Right lobe of liver (tissue), 6 donors: ENCODE data around the gene AQP4. TPM values are rescaled to one million over a fixed set of nuclear protein-coding genes. Genes with fewer than 3 reads are reported as not detected.
A peak's percentile ranks its signal among the peaks of the same experiment; 100 is the strongest.

Source experiments
- ATAC-seq, 4 donors: fragments of 200-7000 bp; cut with Tn5 transposase; one replicate each; pipeline ENCODE4 v1.9.1; 2020; ENCODE audit warnings: mild to moderate bottlenecking in 4 of 4, moderate library complexity in 4 of 4
- DNase-seq, 3 donors: peaks; one replicate each; pipeline ENCODE4 v3.0.0-alpha.2; 2020
- H3K27ac ChIP-seq, 3 donors: fragments of 200-600 bp; one replicate each; pipeline ENCODE4 v1.8.0; 2022
- H3K27me3 ChIP-seq, 2 donors: fragments of 200-600 bp; one replicate each; pipeline ENCODE4 v1.8.0; 2022
- H3K36me3 ChIP-seq, 4 donors: fragments of 200-600 bp; sonication (generic) in 1 of 4; one replicate each; pipeline versions ENCODE4 v1.5.1 to v1.8.0; 2017 to 2022; ENCODE audit warnings: control low read depth in 1 of 4
- H3K4me1 ChIP-seq, 4 donors: fragments of 200-600 bp; sonication (generic) in 1 of 4; one replicate each; pipeline versions ENCODE4 v1.5.1 to v1.8.0; 2017 to 2022; ENCODE audit warnings: control low read depth in 1 of 4
- H3K4me3 ChIP-seq, 3 donors: fragments of 200-600 bp; one replicate each; pipeline ENCODE4 v1.8.0; 2022
- H3K9me3 ChIP-seq, 4 donors: fragments of 200-600 bp; sonication (generic) in 1 of 4; one replicate each; pipeline versions ENCODE4 v1.5.1 to v1.8.0; 2017 to 2022; ENCODE audit warnings: control low read depth in 1 of 4
- POLR2A ChIP-seq: fragments of 450-650 bp; IDR thresholded peaks from one replicate; pipeline ENCODE4 v1.6.1; 2017; ENCODE audit warnings: antibody characterized with exemption, mild to moderate bottlenecking
- WGBS: methylation state at CpG from one replicate; pipeline ENCODE4 v1.1.6; 2018; ENCODE audit warnings: low coverage, low lambda C conversion rate; ENCODE audit not compliant: insufficient coverage; ENCODE audit errors: missing lambda C conversion rate; 5-methylcytosine and 5-hydroxymethylcytosine counted together
- intact Hi-C, 2 donors: fragments of 100-400 bp; cut with DNase I; formaldehyde crosslinking; loops; one replicate each; pipeline versions ENCODE4 v1.11.2 to v1.14.1; 2022
- total RNA-seq, 6 experiments: library from RNA; depleted of rRNA in 2 of 6; stranded (reverse); fragments of >200 nt in 2 of 6; fragmentation: NEBNext Ultra II Directional in 3 of 6; extraction: Animal tissue kit (Norgen Biotek cat#: 25700) in 3 of 6; gene quantifications; one replicate each; pipeline versions ENCODE4 v1.1.0 to v1.2.4, GENCODE V29; 2016 to 2023
- TF ChIP-seq, protein P1 (sequence below), 4 donors: fragments of 200-600 bp in 3 of 4; fragments of 450-650 bp in 1 of 4; IDR thresholded peaks; one replicate each; pipeline versions ENCODE4 v1.5.1 to v1.8.0; 2016 to 2022; ENCODE audit warnings: antibody characterized with exemption in 4 of 4, mild to moderate bottlenecking in 2 of 4
- donor health status: DM: no; HTN: yes; CAD: no.
- donor health status: DM: no; HTN: no; CAD: no.
- donor health status: DM: no; HTN: no; CAD: no.
- donor health status: DM: no; HTN: yes; CAD: no.
- donor health status: DM: no; HTN: yes; CAD: no.

Gene AQP4
- total RNA-seq, 6 experiments from 2014 or later, result 0.82 to 1.7 (median 1.2) TPM

DNA sequence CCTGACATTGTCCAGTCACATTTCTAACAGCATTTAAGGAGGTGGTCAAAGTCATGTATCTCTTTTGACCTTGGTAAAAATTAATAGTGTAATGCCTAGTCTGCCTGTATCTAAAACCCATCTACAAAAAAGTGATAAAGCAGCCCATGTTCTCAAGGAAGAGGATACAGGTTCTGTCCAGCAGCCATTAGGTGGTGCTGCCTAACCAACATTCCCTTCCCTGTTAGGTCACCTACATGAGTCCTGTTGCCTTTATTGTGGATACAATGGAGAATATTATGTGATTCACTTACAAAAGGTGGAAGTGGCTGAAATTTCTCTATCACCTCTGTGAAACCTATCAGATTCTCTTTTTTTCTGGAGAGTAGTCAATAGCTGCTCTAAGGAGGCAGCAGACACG is 52.5 kb downstream of the AQP4 start:
- DNase-seq, result peak in 2 of 3 donors; percentile 31 to 60
- ATAC-seq, result peak; percentile 90 to 97 (median 94)
- H3K27ac ChIP-seq, result no peak overlapping the region
- H3K36me3 ChIP-seq, result no peaks in the 10 kb centered on the region
- TF ChIP-seq POLR2A, result no peak
- TF ChIP-seq, protein P1, sequence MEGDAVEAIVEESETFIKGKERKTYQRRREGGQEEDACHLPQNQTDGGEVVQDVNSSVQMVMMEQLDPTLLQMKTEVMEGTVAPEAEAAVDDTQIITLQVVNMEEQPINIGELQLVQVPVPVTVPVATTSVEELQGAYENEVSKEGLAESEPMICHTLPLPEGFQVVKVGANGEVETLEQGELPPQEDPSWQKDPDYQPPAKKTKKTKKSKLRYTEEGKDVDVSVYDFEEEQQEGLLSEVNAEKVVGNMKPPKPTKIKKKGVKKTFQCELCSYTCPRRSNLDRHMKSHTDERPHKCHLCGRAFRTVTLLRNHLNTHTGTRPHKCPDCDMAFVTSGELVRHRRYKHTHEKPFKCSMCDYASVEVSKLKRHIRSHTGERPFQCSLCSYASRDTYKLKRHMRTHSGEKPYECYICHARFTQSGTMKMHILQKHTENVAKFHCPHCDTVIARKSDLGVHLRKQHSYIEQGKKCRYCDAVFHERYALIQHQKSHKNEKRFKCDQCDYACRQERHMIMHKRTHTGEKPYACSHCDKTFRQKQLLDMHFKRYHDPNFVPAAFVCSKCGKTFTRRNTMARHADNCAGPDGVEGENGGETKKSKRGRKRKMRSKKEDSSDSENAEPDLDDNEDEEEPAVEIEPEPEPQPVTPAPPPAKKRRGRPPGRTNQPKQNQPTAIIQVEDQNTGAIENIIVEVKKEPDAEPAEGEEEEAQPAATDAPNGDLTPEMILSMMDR (IDR thresholded peaks at IDR 0.05), result peak; percentile 59 to 76 (median 66)
- H3K27me3 ChIP-seq, result no peaks in the 10 kb centered on the region
- intact Hi-C loops, result no loop called here
- H3K4me1 ChIP-seq, result no peaks in the 10 kb centered on the region
- H3K4me3 ChIP-seq, result no peak overlapping the region
- 11% methylated on average over 1 of the region's 1 CpG for WGBS
- H3K9me3 ChIP-seq, result no peaks in the 10 kb centered on the region

DNA sequence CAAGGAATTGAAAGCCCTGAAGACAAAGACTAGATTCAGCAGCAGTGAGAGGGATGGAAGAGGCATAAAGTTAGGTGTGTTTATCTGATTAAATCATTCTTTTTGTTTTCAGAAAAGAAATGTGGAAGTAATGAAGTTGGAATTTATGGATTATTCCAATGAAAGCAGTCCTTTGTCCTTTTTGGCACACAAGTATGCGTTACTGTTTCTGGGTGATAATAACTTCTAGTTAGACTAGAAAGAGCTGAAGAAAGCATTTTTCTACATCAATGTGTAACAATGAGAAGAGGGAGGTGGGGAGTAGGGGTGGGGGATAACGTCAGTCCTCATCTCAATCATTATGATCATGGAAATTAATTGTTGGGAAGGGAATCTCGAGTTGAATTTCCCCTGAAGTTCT is 53.0 kb downstream of the AQP4 start:
- no peaks in the 10 kb centered on the region for H3K4me1 ChIP-seq
- DNase-seq, result no peak
- no peak overlapping the region for H3K4me3 ChIP-seq
- H3K27ac ChIP-seq, result no peak overlapping the region
- intact Hi-C loops, result no loop called here
- no peaks in the 10 kb centered on the region for H3K9me3 ChIP-seq
- TF ChIP-seq POLR2A, result no peak
- TF ChIP-seq, protein P1 (IDR thresholded peaks at IDR 0.05), result no peak
- no peaks in the 10 kb centered on the region for H3K36me3 ChIP-seq
- no peaks in the 10 kb centered on the region for H3K27me3 ChIP-seq
- WGBS, result 52% methylated on average over 3 of the region's 3 CpGs
- no peak for ATAC-seq

DNA sequence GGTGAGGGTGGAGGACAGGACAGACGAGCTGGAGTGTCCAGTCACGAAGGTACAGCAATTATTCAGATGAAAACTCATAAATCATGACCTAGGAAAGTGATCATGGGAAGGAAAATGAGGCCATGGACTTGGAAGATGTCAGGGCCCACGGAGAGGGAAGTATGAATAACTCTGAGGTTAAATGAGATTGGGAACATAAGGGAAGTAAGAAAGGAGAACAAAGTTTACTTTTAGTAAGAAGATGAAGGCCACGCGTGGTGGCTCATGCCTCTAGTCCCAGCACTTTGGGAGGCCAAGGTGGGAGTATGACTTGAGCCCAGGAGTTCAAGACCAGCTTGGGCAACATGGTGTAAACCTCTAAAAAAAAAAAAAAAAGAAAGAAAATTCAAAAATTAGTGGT is 56.2 kb downstream of the AQP4 start:
- no peaks in the 10 kb centered on the region for H3K4me1 ChIP-seq
- ATAC-seq (no peak), DNase-seq (no peak)
- H3K27ac ChIP-seq, result no peak overlapping the region
- TF ChIP-seq, protein P1 (IDR thresholded peaks at IDR 0.05), result no peak
- TF ChIP-seq POLR2A, result no peak
- no peaks in the 10 kb centered on the region for H3K36me3 ChIP-seq
- H3K9me3 ChIP-seq, result no peaks in the 10 kb centered on the region
- intact Hi-C loops, result no loop called here
- no peaks in the 10 kb centered on the region for H3K27me3 ChIP-seq
- WGBS, result 73% methylated on average over 5 of the region's 5 CpGs
- H3K4me3 ChIP-seq, result no peak overlapping the region

DNA sequence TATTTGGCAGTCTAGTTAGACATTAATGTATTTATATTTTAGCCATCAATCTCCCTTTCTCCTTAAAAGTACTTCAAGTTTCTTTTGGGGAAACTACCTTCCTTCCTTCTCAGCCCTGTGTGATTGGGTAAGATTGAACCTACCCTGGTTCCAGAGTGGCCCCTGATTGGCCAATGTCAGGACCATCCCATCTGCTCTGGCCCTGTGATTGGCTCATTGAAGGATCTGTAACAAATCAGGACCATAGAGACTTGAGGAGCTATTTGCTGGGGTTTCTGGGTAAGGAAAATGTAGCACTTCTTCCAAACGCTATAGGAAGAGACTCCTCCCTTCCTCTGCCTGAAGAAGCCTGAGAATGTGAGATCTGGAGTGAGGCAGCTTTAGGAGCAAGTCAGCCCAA is 59.3 kb downstream of the AQP4 start:
- ATAC-seq, result no peak
- intact Hi-C loops, result no loop called here
- 78% methylated on average over 1 of the region's 1 CpG for WGBS

More for the DNA sequence above, 59.3 kb downstream of the AQP4 start:
- DNase-seq, result no peak
- Histone ChIP-seq H3K4me3 (no peak overlapping the region), H3K9me3 (no peaks in the 10 kb centered on the region), H3K4me1 (no peaks in the 10 kb centered on the region), H3K27me3 (no peaks in the 10 kb centered on the region), H3K36me3 (no peaks in the 10 kb centered on the region), H3K27ac (no peak overlapping the region)
- TF ChIP-seq POLR2A, result no peak
- TF ChIP-seq, protein P1 (IDR thresholded peaks at IDR 0.05), result no peak
